ENCODE results near the gene GLA.

The GLA gene

DNA sequence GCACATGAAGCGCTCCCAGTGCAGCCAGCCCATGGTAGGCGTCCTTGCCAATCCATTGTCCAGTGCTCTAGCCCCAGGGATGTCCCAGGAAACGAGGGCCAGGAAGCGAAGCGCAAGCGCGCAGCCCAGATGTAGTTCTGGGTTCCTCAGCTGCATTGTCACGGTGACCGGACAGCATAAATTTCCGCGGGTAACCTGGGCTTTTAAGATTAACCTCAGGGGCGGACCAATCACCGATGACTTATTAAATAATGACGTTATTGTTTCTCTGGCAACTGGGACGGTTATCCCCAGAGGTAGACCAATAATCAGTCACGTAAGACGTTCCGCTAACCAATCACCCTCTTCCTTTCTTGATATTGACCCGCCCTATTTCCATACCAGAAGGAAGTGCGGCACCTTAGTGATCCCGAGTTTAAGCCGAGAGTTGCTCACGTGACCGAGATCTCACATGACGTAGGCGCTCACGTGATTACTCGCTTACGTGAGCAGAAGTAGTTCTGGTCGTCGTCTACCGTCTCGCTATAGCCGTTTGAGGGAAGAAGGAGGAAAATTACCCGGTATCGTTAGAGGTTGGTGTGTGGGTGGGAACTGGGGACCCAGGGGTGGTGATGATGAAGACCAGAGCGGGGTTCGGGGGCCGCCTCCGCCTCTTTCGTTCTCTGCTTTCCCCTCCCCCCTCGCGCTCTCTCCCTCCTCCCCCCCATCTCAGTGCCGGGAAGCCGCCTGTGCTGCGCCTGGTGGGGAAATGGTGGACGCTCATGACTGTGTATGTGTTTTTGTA lies at the start of gene GLA, which contains the start of gene HNRNPH2:
Gene GLA (minus strand): TSS at position 178 of the 784 bp plus-strand sequence. CDS start 22 bp downstream, at position 156.
Gene HNRNPH2 (plus strand): TSS at position 475 of the 784 bp plus-strand sequence. CDS start 3,767 bp downstream, outside the sequence.
- DNase-seq, result peak; percentile 84

GRCh38 chrX:101452056-101452455 lies 44.3 kb upstream of the GLA start:
- DNase-seq, result no peak

- no peak for DNase-seq
Measured at GRCh38 chrX:101450961-101451360, 43.2 kb upstream of the GLA start.

- no peak for DNase-seq
Measured at GRCh38 chrX:101450085-101450484, 42.4 kb upstream of the GLA start.

GRCh38 chrX:101449279-101449678 lies 41.6 kb upstream of the GLA start:
- no peak for DNase-seq

DNA sequence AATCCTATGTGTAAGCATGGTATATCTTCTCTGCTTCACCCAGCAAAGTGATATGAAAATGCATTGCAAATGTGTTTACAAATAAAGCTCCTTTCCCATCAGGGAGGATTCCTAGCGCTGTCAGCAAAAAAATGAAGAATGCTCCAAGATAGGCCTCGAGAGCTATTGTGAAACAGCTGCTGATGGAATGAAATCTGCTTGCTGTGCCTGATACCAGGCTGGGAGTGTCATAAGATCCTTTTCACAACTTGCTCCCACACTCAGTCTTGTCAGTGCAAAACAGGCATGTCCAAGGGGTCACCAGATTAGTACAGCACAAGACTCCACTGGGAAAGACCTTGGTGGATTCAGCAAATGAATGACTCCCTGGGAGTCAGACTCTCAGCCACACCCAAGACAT lies 34.4 kb upstream of the GLA start:
- DNase-seq, result no peak

DNA sequence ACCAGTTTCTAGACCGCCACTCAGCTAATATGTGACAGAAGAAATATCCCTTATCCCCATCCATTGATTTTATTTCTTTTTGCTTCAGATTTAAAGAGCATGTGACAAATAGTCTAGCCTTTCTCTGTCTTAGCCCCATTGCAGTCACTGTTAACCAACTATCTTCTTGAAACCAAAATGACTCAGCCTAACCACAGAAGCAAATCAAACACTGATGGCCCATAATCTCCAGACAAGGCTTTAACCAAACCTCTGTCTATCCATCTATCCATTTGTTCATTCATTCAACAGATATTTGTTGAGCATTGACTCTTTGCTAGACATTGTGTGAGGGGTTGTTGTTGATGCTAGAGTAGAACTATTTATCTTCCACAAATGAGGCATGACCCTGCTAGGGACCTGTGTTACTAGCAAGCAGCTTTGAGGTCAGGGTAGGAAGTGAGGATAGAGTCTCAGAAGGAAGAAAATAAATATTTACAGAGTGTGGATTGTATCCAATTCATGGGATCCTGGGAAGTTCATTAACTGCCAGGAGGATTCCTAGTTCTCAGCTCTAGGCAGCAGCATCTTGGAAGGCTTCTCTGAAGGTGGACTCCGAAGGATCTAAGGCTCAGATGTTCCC lies 22.8 kb upstream of the GLA start:
- no peak for DNase-seq

- DNase-seq, result no peak
Measured at GRCh38 chrX:101429934-101430333, 22.2 kb upstream of the GLA start.

DNA sequence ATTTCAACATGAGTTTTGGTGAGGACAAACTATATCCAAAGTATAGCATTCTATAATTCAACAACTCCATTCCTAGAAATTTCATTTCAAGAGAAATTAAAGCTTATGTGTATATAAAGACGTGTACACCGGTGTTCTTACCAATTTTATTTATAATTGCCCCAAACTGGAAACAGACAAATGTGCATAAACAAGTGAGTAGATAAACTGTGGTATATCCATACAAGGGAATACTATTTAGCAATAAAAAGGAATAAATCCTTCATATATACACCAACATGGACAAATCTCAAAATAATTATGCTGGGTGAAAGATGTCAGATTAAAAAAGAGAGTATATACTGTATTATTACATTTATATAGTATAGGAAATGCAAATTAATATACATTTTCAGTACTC lies 20.2 kb upstream of the GLA start:
- no peak for DNase-seq

DNA sequence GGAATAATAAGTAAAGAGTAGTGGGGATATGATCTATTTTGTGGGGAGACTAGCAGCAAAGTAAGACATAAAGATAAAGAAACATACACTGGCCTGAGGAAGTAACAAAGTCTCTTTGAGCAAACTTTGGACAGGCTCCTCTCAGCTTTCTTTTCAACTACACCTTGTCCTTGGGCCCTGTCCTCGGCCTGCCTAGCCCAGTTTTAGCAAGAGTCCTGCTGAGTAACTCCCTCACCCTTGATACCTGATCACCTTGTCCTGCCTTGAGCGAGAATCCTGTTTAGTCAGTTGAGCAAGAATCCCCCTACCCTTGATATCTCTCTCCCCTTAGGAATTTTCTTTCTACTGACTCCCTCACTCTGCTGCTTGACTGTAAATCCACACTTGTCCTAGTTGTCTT lies 11.8 kb upstream of the GLA start:
- no peak for DNase-seq

- peak; percentile 18 for DNase-seq
Measured at GRCh38 chrX:101417981-101418841, 10.5 kb upstream of the GLA start.

GRCh38 chrX:101417190-101417589 lies 9.5 kb upstream of the GLA start:
- DNase-seq, result no peak

DNA sequence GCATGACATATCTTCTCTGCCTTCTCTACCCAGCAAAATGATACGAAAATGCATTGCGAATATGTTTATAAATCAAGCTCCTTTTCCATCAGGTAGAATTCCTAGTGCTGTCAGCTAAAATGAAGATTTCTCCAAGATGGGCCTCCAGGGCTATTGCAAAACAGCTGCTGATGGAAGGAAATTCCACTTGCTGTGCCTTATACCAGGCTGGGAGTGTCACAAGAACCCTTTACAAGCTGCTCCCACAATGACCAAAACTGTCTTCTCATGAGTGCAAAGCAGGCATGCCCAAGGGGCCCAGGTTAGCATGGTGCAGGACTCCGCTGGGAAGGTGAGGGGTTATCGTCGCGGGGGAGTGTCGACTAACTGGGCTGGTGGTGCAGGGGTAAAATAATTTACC lies 9.0 kb upstream of the GLA start:
- no peak for DNase-seq

DNA sequence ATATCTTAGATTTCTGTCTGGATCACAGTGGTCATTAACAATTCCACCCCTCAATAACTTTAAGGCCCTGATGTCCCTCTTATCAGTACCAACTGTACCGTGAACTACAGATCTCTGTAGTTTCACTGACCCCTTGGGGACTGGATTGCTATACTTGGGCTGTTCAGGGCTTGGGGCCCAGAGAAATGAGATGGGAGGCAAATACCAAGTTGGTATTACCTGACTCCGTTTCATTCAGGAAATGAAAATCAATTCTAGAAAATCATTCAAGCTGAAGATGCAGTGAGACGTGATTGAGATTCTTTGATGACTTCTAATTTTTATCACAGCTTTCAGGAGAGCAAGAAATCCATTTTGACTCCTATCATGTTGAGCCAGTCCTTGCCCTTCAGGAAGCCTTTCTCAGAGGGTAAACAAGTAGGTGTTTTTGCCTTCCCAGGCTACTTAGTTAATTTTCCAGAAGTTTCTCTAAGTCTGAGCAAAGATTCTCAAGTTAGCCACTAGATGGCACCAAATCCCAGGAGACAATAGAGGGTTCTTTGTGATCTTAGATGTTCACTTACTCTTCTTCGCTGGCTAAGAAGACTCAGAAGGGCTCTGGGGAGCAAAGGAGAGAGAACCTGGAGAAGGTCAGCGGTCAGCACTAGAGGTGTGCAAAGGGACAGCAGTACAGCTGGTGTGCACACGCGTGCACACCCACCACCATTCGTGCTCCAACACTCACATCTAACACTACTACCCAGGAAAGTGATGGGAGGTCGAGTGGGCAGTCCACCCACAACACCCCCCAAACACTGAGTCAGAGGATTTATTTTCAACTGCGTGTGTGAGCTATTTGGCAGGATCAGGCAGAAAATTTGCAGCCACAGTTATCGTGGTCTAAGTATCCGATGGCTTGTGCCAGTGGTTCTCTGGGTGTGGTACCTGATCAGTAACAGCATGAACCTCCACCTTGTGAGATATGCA lies 7.7 kb upstream of the GLA start:
- no peak for DNase-seq

DNA sequence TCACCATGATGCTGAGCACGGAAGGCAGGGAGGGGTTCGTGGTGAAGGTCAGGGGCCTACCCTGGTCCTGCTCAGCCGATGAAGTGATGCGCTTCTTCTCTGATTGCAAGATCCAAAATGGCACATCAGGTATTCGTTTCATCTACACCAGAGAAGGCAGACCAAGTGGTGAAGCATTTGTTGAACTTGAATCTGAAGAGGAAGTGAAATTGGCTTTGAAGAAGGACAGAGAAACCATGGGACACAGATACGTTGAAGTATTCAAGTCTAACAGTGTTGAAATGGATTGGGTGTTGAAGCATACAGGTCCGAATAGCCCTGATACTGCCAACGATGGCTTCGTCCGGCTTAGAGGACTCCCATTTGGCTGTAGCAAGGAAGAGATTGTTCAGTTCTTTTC lies 4.3 kb upstream of the GLA start:
- DNase-seq, result no peak

- no peak for DNase-seq
Measured at GRCh38 chrX:101410461-101410860, 2.7 kb upstream of the GLA start.

- no peak for DNase-seq
Measured at GRCh38 chrX:101409043-101409442, 1.3 kb upstream of the GLA start.

GRCh38 chrX:101408532-101408841 lies 762 bp upstream of the GLA start:
- DNase-seq, result no peak

- no peak for DNase-seq
Measured at GRCh38 chrX:101407167-101407747, 468 bp downstream of the GLA start.

DNA sequence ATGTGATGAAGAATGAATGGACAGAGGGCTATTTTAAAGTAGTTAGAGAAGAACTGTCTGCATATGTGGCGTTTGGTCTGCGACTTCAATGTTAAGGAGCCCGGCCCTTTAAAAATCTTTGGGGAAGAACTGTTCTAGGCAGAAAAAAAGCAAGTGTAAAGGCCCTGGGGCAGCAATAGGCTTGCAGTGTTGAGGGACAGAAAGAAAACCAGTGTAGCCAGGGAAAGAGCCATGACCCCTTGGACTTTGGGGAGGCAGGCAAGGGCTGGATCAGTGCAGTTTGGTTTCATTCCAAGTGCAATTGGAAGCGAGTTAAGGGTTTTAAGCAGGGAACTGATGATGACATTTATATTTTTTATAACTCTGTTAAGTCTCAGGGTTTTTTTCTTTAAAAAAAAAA lies 7.9 kb downstream of the GLA start:
- DNase-seq, result no peak

- DNase-seq, result no peak
Measured at GRCh38 chrX:101398694-101399093, 9.0 kb downstream of the GLA start.

- no peak for DNase-seq
Measured at GRCh38 chrX:101397779-101398178, 9.9 kb downstream of the GLA start.

Data from activated naive CD4-positive, alpha-beta T cell treated with anti-CD3 and anti-CD28 coated beads, Interleukin-2, amount 50 U/mL, for 16 hours (primary cell).